Natural killer cell (primary cell): ENCODE data around the gene SUSD5. TPM values are rescaled to one million over a fixed set of nuclear protein-coding genes. Genes with fewer than 3 reads are reported as not detected.

Source experiments
- ATAC-seq, 3 donors: fragments of 150-1000 bp in 2 of 3; fragments of 200-7000 bp in 1 of 3; cut with Tn5 transposase; 1 replicate in 1 of 3; 2 replicates in 2 of 3; pipeline ENCODE4 v1.10.0; 2021; ENCODE audit warnings: mild to moderate bottlenecking in 2 of 3, moderate library complexity in 2 of 3
- DNase-seq, 2 donors: peaks; one replicate each; pipeline versions ENCODE4 v3.0.0 to v3.0.0-alpha.2; 2013 to 2021; ENCODE audit warnings: mixed read lengths in 1 of 2
- H3K27ac ChIP-seq: one replicate; pipeline ENCODE4 v1.5.1; 2013; ENCODE audit warnings: mild to moderate bottlenecking, low read length
- H3K27me3 ChIP-seq: one replicate; pipeline ENCODE4 v1.6.1; 2013; ENCODE audit warnings: low read length; ENCODE audit not compliant: control insufficient read depth, insufficient read depth
- H3K36me3 ChIP-seq: one replicate; pipeline ENCODE4 v1.6.1; 2013; ENCODE audit warnings: low read length; ENCODE audit not compliant: control insufficient read depth, insufficient read depth
- H3K4me1 ChIP-seq: one replicate; pipeline ENCODE4 v1.6.1; 2013; ENCODE audit warnings: low read length; ENCODE audit not compliant: control insufficient read depth, insufficient read depth
- H3K4me3 ChIP-seq: one replicate; pipeline ENCODE4 v1.5.1; 2013; ENCODE audit warnings: low read length
- H3K9me3 ChIP-seq: one replicate; pipeline ENCODE4 v1.6.1; 2013; ENCODE audit warnings: low read length; ENCODE audit not compliant: control insufficient read depth, insufficient read depth
- H3K27ac Mint-ChIP-seq, 2 donors: one replicate each; pipeline ENCODE4 v1.8.0; 2022; ENCODE audit warnings: mild to moderate bottlenecking in 2 of 2, mixed read lengths in 2 of 2, moderate library complexity in 1 of 2
- H3K27me3 Mint-ChIP-seq, 2 donors: one replicate each; pipeline ENCODE4 v1.8.0; 2022; ENCODE audit warnings: low read depth in 2 of 2, mixed read lengths in 2 of 2
- H3K36me3 Mint-ChIP-seq: one replicate; pipeline ENCODE4 v1.8.0; 2022; ENCODE audit warnings: mixed read lengths
- H3K4me1 Mint-ChIP-seq, 2 donors: one replicate each; pipeline ENCODE4 v1.8.0; 2022; ENCODE audit warnings: mixed read lengths in 2 of 2
- H3K4me3 Mint-ChIP-seq: one replicate; pipeline ENCODE4 v1.8.0; 2022; ENCODE audit warnings: mild to moderate bottlenecking, moderate library complexity, mixed read lengths
- H3K9me3 Mint-ChIP-seq, 2 donors: one replicate each; pipeline ENCODE4 v1.8.0; 2022; ENCODE audit warnings: mixed read lengths in 2 of 2
- CTCF ChIP-seq: fragments of 200-600 bp; IDR thresholded peaks from one replicate; pipeline ENCODE4 v1.8.0; 2022; ENCODE audit warnings: antibody characterized with exemption
- WGBS: methylation state at CpG from one replicate; pipeline ENCODE4 v1.1.7; 2013; ENCODE audit warnings: missing lambda C conversion rate; ENCODE audit not compliant: insufficient coverage; 5-methylcytosine and 5-hydroxymethylcytosine counted together
- intact Hi-C: fragments of 100-400 bp; cut with micrococcal nuclease; formaldehyde crosslinking; loops from one replicate; pipeline ENCODE4 v1.14.2; 2022
- total RNA-seq, 4 donors: library from RNA; stranded (reverse); fragments of 120-200 nt in 1 of 4; gene quantifications; one replicate each; pipeline versions ENCODE4 v1.2.3 to v1.2.4, GENCODE V29; 2013 to 2022

Gene SUSD5
- total RNA-seq, 3 donors from 2014 or later (not counting 1 experiment from before 2014, with no cell fraction given) = not detected

GRCh38 chr3:33215739-33216138 lies 2.9 kb downstream of the SUSD5 start:
- Histone ChIP-seq H3K9me3 (no peaks in the 10 kb centered on the region), H3K4me3 (no peak overlapping the region), H3K27me3 (peaks cover 21% of the 10 kb centered on the region), H3K4me1 (no peaks in the 10 kb centered on the region), H3K36me3 (no peaks in the 10 kb centered on the region), H3K27ac (no peak overlapping the region)
- DNase-seq (no peak), ATAC-seq (no peak)
- Mint-ChIP-seq H3K4me1 (no peaks in the 10 kb centered on the region), H3K27me3 (peaks cover 33 to 43% of the 10 kb centered on the region in 2 donors), H3K27ac (no peak overlapping the region), H3K36me3 (no peaks in the 10 kb centered on the region), H3K4me3 (no peak overlapping the region), H3K9me3 (no peaks in the 10 kb centered on the region)
- TF ChIP-seq CTCF = no peak
- intact Hi-C loops = no loop called here
- 67% methylated on average over 1 of the region's 3 CpGs for WGBS

GRCh38 chr3:33212406-33212805 lies 6.2 kb downstream of the SUSD5 start:
- DNase-seq = no peak
- peaks cover 5 to 6% of the 10 kb centered on the region in 2 donors for H3K9me3 Mint-ChIP-seq
- H3K4me3 Mint-ChIP-seq = no peak overlapping the region
- 83% methylated on average over 3 of the region's 3 CpGs for WGBS
- no peak for TF ChIP-seq CTCF
- no peaks in the 10 kb centered on the region for H3K4me1 Mint-ChIP-seq
- no peak overlapping the region for H3K27ac Mint-ChIP-seq
- H3K27me3 Mint-ChIP-seq = peaks cover 24 to 48% of the 10 kb centered on the region in 2 donors
- no peak for ATAC-seq
- Histone ChIP-seq H3K4me1 (no peaks in the 10 kb centered on the region), H3K27me3 (peaks cover 11% of the 10 kb centered on the region), H3K36me3 (no peaks in the 10 kb centered on the region), H3K27ac (no peak overlapping the region), H3K4me3 (no peak overlapping the region), H3K9me3 (no peaks in the 10 kb centered on the region)
- H3K36me3 Mint-ChIP-seq = peaks cover 8% of the 10 kb centered on the region
- intact Hi-C loops = no loop called here

GRCh38 chr3:33211444-33211843 lies 7.2 kb downstream of the SUSD5 start:
- Mint-ChIP-seq H3K4me3 (no peak overlapping the region), H3K36me3 (peaks cover 8% of the 10 kb centered on the region), H3K9me3 (peaks cover 5 to 6% of the 10 kb centered on the region in 2 donors), H3K27ac (no peak overlapping the region), H3K27me3 (peaks cover 20 to 40% of the 10 kb centered on the region in 2 donors), H3K4me1 (no peaks in the 10 kb centered on the region)
- H3K27ac ChIP-seq = no peak overlapping the region
- WGBS = 89% methylated on average over 1 of the region's 1 CpG
- intact Hi-C loops = no loop called here
- TF ChIP-seq CTCF = no peak
- DNase-seq (no peak), ATAC-seq (no peak)
- H3K4me1 ChIP-seq = no peaks in the 10 kb centered on the region
- H3K27me3 ChIP-seq = peaks cover 7% of the 10 kb centered on the region
- H3K9me3 ChIP-seq = no peaks in the 10 kb centered on the region
- H3K4me3 ChIP-seq = no peak overlapping the region
- no peaks in the 10 kb centered on the region for H3K36me3 ChIP-seq

- Mint-ChIP-seq H3K4me3 (no peak overlapping the region), H3K27ac (no peak overlapping the region), H3K27me3 (peaks cover 8 to 24% of the 10 kb centered on the region in 2 donors), H3K36me3 (peaks cover 8% of the 10 kb centered on the region), H3K4me1 (no peaks in the 10 kb centered on the region), H3K9me3 (peaks cover 5 to 6% of the 10 kb centered on the region in 2 donors)
- ATAC-seq (no peak), DNase-seq (no peak)
- H3K27me3 ChIP-seq = peaks cover 1% of the 10 kb centered on the region
- H3K27ac ChIP-seq = no peak overlapping the region
- H3K36me3 ChIP-seq = no peaks in the 10 kb centered on the region
- H3K4me1 ChIP-seq = no peaks in the 10 kb centered on the region
- H3K9me3 ChIP-seq = no peaks in the 10 kb centered on the region
- TF ChIP-seq CTCF = no peak
- intact Hi-C loops = no loop called here
- no peak overlapping the region for H3K4me3 ChIP-seq
Observed at GRCh38 chr3:33209357-33209756, 9.3 kb downstream of the SUSD5 start.
